NCI-H510A treated with DMSO at 0.1 percent for 48 hours (cell line): ENCODE data around the gene APP.
"Not testable (repeated sequence)": the region's sequence is repeated elsewhere in the genome, so short reads cannot be mapped to it uniquely, and the experiment has no call there.

Experiments
- DNase-seq: peaks from one replicate; lab custom pipeline; 2025; lab: John Stamatoyannopoulos, UW

Gene APP

DNA sequence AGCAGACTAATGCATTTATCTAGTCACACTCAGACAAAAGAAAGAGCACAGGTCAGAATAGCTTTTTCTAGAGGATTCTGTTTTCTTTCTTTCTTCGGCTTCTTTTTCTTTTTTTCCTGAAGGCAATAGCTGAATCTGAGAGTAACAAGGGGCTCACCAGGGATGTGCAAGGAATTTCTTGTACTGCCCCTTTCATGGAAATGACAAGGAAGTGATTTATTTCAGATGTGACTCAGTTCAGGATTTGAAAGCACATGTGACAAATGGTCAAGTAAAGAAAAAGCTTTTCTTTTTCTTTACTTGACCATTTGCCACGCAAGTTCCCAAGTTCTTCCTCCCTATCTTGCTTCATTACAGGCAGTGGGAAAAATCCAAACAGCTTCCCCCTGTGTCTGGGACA, 233.8 kb downstream of the APP start:
- no peak for DNase-seq

DNA sequence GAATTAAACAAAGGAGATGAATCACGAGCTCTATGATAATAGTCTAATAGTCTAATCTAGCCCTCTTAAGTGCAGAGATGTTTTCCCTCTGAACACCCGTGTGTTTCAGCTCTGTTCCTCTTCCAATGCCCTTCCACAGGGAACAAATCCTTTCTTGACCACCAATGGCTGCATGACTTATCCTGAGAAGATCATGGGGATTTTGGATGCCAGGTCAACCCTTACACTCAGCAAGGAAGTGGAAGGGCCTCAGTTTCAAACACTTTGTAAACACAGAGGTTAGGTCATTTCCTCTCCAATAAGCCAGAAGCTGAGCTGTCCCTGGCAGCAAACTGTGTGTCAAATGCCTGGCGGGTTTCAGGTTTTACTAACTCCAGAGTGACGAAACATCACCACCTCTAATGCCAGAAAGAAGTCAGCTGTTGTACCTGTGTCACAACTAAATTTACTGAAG, 235.8 kb downstream of the APP start:
- no peak for DNase-seq

DNA sequence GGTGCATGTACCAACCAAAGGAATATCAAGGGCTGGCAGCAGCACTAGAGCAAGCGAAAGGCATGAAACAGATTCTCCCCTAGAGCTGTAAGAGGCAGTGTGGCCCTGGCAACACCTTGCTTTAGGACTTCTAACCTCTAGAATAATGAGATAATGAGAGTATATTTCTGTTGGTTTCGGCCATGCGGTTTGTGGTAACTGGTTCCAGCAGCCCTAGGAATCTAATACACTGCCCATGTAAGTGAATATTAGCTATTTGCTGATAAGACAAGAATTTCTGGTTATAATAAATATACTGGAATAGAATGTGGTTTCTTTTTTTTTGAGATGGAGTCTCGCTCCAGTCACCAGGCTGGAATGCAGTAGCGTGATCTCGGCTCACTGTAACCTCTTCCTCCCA, 236.4 kb downstream of the APP start:
- DNase-seq = no peak

DNA sequence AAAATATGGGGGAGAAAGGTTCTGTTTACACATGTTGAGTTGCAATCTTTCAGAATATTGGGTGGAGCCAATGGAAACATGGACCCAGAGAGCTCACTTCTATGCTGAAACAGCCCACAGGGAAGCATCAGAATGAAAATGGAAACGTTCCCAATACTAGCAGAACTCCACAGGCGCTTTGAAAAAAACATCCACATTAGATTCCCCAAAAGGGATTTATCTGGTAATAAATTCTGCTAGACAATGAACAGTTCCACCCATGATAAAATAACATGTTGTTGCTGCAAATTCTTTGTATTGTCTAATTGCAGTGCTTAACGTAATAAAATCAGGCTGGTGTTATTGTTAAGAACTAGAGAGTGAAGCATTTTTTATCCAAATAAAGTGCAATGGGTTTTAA, 238.8 kb downstream of the APP start:
- DNase-seq = no peak

DNA sequence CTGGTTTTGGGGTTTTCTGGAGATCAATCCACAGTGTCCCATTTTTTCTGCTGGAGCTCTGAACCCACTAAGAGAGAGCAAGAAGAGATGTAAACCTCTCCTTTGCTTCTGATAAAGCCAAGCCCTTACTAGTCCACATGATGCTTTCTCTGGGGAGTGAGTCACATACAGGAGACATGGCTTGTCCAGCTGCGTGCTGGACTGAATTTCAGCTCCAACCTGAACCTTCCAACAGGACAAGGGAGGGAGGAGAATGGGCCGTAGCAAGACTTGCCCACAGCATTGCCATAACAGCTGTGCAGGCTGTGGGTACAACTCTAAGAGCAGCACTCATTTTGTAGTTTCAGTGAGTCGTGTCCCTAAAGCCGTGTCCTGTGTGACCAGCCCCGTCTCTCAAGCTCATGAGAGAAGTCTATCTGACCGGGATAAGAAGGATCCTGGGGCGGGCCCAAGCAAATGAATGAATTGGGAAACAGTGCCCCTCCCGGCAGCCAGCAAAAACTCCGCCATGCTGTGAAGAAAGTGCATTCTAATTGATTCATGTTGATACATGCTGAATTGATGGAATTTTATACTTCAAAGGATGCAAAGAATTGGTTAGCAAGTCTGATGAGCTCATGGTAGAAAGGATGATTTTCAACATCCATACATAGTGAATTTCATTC, 240.6 kb downstream of the APP start:
- no peak for DNase-seq

DNA sequence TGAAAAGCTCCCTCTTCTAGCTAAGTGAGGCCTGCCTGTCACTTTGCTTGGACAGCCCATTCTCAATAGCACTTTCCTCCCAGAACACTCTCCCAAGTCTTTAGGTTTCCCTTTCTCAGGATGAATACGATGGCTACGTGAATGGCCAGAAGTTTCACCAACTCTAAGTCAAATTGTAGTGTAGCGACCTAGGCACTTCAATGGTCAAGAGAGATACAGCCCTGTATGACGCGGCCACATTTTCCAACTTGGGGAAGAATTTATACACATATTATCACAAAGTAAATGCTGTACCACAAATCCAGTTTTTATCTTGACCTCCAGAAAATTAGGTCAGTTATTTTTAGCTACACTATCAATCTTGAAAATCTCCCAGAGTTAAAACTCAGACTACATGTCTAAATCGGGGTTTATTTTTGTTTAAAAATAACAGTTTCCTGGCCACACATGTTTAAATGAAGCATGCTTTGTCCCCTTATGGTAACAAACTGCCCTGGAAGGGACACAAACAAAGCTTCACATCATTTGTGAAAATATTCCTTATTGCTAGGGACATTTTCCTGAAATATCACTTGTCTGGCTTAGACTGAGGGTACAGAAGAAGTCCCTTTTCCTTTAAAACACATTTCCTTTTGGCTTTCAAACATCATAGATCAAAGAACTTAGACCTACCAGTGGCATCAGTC, 243.2 kb downstream of the APP start:
- no peak for DNase-seq

DNA sequence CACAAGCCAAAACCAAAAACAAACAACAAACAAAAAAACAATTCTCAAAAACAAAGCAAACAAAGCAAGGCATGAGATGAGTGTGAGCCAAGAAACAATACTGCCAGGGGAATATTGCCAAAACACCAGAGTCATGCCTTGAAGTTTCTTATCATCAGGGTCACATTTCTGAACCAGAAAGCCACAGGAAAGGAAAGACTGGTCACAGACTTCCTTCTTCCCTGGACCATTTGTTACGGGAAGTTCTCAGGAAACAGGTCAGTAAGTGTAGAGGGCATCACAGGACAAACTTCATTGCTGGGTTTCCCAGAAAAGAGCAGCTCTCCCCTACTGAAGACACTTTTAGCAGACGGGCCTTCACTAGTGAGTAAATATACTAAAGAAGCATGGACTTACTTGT, 244.6 kb downstream of the APP start:
- no peak for DNase-seq

DNA sequence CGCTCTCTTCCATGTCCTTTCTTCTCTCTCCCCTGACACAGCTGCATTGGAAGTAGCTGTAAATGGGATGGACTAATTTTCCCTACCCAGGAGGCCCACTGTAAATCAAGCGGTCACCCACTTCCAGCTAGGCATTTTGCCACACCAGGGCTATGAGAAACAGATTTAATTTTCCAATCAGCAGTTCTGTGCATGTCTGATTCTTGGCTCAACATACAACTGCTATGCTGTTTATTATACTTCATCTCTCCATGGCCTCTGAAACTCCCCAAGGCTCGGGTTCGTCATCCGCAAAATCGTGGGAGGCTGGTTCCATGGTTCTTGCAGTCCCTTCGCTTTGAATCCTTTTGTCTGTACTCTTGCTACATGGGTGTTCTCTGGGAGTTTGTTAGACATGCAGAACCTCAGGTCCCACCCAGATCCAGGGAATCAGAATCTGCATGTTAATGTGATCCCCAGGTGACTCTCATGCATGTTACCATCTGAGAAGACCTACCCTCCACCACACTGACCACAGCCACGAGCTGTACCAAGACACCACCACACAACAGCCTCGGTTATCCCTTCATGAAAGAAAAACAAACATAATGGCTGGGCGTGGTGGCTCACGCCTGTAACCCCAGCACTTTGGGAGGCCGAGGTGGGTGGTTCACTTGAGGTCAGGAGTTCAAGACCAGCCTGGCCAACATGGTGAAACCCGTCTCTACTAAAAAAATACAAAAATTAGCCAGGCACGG, 245.3 kb downstream of the APP start:
- DNase-seq = no peak

DNA sequence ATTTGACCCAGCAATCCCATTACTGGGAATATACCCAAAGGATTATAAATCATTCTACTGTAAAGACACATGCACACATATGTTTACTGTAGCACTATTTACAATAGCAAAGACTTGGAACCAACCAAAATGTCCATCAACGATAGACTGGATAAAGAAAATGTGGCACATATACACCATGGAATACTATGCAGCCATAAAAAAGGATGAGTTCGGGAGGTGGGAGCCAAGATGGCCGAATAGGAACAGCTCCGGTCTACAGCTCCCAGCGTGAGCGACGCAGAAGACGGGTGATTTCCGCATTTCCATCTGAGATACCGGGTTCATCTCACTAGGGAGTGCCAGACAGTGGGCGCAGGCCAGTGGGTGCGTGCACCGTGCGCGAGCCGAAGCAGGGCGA, 252.4 kb downstream of the APP start:
- DNase-seq = not testable (repeated sequence)

DNA sequence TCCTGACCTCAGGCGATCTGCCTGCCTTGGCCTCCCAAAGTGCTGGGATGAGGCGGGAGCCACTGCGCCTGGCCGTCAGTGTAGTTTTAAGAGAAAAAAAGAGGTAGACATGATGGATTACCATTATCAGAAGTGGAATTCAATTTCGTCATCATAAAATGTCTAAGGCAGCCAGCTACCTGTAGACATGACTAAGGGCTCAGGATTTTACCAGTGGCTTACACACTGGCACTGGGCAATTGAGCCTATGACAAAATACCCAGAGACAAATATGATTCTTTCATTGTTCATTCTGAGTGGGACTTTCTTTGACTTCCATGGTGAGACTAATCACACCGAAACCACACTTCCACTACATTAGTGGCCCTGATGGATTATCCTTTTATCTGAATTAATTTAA, 254.3 kb downstream of the APP start:
- no peak for DNase-seq

DNA sequence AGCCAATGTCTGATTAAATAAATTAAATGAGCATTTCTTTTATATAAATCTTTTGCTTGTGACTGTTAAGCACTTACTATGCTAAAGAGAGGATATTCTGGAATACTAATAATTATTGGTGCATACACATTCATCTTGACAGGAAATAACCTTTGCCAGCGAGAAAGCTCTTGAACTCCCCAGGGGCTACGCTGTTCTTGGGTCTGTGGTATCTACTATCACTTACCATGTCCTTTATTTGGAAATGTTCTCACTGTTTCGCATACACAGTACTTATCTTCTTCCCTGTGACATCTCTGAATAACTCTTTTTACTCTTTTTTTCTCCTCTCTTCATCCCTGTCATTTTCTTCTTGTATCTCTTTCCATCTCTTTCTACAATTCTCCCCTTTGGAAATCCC, 257.1 kb downstream of the APP start:
- no peak for DNase-seq

DNA sequence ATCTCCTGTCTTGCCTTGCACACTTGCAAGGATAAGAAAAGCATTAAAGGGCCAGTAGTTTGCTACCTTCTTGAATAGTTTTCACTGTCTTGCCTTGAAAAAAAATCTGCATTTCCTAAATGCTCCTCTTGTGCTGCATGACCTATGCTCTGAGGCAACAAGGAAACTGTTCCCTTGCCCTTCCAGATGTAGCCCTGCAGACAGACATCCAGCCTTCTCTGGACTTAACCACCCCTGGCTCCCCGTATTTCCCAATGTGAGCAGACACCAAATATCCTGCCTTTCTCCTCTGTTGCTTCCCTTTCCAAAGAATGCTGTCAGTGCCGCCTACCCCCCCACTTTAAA, 258.2 kb downstream of the APP start:
- no peak for DNase-seq

DNA sequence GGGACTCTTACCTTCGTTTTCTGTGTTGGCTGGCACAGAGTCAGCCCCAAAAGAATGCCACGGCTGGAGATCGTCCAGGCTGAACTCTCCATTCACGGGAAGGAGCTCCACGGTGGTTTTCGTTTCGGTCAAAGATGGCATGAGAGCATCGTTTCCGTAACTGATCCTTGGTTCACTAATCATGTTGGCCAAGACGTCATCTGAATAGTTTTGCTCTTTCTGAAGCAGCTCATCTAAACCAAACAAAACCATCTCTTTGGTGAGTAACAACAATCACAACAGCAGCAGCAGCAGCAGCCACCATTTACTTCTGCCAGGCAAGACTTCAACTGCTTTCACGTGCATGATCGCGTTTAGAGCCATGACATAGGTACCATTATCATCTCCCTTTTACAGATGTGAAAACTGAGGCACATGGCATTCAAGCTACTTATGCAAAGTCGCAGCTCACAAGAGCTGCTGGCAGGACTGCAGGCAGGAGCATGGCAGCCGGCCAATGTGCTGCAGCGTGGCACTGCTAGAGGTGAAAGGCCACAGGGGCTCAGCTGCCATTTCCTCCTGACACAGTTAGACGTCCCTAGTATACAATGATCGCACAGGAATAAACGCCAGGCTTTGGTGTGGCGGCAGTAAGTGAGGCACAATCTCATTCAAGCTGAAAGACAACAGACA, 258.7 kb downstream of the APP start:
- no peak for DNase-seq

DNA sequence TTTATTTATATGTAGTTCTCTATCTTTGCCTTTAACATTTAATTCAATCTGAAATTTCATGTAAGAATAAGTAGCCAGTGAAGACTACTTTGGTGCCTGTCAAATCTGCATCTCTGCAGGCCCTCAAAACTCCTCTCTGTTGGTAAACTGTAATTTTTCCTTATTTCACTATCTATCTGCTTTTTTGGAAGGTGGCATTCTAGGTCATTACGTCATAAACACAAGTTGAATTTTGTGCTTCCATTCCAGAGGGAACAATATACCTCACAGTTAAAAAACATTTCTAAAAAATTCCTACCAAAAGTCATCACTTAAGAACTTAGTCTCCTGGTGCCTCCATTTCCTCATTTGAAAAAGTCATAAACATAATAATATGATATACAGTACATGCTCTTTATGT, 259.8 kb downstream of the APP start:
- DNase-seq = no peak

DNA sequence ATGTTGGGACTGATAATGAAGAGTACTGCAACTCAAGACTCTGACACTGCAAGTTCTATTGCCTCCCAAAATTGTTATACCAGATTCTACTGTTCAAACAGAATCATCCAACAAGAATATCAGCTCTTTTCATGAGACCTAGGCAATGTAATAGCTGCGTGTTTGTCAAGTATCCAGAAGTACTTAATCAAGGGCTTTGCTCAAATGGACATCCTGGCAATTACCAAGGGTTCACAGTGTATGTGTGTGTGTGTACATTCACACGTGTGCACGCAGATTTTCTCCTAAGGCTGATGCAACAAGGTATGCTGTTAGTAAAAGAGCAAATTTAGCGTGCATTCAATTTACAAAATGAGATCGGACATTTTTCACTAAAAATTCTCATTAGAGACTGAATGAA, 261.2 kb downstream of the APP start:
- no peak for DNase-seq

DNA sequence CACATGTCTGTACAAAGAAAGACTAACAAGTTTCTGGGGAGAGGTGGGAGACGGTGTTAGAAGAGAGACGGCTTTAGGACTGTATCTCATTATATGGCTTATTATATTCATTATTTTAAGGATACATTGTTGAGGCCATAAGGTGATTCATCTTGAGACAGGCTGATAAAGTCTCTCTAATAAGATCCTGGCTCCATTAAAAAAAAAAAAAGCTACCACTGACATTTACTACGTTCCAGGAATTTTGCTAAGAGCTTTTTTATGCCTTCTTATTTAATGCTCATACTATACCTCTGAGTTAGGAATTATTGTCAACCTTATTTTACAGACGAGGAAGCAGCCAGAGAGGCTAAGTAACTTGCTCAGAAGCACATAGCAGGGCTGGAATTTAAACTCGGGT, 262.1 kb downstream of the APP start:
- no peak for DNase-seq

DNA sequence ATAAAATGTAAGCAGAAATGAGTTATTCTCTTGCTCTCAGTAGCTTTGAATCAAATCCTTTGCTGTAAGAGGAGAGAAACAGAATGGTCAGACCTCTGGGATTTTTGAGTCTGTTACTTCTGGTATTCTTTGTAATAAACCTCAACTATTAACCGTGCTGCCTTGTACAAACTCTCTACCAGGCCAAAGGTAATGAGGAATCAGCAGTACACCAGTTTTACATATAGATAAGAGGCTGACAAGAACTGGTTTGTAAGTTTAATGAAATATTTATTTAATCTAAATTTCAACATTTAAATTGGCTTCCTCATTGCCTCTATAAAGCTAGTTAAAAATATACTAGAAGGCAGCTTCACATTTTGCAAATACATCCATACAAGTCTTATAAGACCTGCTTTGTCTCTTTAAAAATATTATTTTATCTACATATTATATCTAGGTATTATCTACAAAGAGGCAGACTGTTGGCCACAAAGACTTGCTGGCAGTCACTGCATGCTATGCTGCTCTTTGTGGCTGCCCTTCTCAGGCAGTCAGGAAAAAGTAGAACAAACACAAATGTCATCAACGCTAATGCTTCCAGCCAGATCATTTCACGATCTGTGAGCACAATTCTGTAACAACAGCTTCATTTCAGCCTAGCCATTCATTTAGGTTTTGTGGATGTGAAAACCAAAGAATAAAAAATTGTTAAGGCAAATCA, 262.8 kb downstream of the APP start:
- no peak for DNase-seq

DNA sequence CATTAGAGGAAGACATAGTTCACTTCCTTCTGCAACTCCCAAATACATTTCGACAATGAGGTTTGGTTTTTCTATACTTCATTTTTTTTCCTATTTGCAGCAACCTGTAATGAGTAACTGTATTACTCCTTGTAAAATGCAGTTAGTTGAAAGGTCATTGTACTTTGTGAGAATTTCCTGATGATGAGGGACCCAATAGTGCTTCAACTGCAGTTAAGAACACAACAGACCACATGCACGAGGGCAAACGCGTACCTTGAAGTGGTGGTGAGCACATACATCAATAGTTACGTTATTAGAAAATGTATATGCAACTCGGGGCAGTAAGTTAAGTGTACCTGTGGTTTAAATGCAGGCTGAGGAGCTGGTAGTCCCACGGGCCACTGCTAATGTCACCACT, 264.0 kb downstream of the APP start:
- no peak for DNase-seq

DNA sequence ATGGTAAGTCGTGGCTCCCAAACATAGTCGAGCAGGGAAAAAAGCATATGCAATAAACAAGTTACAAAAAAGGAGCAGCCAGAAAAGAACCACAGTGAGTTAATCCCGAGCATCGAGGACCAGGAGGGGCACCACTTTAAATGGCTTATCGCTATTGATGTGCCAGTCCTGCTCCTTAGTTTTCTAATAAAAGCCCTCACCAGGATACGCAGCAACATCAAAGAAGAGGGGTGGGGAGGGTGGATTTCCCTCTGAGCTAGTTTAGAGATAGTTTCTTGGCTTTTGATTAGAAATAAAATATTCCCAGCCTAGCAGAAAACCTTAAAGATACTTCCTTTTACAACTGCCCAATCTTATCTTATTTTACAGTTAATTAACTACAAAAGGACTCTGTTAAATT, 265.4 kb downstream of the APP start:
- DNase-seq = no peak

DNA sequence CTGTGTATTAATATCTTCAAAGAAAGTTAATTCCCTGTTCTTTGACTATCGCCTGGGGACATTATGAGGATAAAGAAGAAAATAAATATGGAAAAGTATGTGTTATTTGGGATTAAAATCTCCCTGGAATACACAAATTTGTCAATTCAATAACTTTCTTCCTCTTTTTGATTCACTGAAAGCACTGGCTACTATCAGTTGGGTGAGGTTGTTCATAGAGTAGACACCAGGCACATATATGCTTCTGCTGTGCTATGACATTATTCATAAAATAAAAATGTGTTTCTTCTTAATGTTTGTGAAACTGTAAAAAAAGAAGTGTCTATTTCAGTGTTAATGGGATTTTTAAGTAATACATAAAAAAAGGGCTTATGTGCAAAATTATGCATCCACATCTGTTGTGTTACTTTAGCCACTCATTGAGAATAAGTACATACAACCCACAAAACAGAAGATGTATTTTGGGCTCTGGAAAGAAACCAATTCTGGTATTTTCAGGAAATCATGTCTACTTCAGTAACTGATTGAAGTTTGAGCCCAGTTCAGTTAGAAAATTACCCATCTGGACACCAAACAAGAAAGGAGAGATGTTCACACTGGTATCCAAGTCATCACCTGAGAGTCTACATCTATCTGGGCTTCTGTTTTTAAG, 266.4 kb downstream of the APP start:
- no peak for DNase-seq

DNA sequence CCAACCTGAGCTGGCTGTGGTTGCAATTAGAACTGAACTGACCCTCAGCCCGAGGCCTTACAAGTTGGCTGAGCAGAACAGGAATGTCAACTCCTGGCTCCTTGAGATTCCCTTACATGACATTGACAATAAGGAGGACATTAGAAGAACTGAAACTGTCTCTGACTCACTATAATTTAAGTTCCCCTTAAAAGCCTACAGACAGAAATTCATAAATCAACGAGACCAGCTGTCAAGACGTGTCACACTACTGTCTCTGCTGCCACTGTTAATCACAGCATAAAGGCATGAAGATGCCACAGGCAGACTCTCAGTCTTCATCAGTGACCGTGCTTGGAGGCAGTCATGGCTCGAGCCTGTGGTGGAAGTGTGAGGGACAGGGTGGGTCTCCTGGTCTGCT, 267.0 kb downstream of the APP start:
- no peak for DNase-seq
